Thyroid gland (tissue), 4 donors: Measurements from ENCODE around the gene COL27A1.

Experiments
- POLR2A ChIP-seq, 2 donors: fragments of 450-650 bp; IDR thresholded peaks; one replicate each; pipeline ENCODE4 v1.6.1; 2017; ENCODE audit warnings: antibody characterized with exemption in 2 of 2, mild to moderate bottlenecking in 2 of 2, moderate library complexity in 1 of 2
- TF ChIP-seq, protein P1 (sequence below), 6 experiments: fragments of 200-600 bp in 3 of 6; fragments of 450-650 bp in 3 of 6; sonication (generic) in 3 of 6; IDR thresholded peaks; one replicate each; pipeline ENCODE4 v1.5.1; 2016 to 2019; ENCODE audit warnings: antibody characterized with exemption in 6 of 6, mild to moderate bottlenecking in 2 of 6, inconsistent platforms in 1 of 6, moderate library complexity in 1 of 6

DNA sequence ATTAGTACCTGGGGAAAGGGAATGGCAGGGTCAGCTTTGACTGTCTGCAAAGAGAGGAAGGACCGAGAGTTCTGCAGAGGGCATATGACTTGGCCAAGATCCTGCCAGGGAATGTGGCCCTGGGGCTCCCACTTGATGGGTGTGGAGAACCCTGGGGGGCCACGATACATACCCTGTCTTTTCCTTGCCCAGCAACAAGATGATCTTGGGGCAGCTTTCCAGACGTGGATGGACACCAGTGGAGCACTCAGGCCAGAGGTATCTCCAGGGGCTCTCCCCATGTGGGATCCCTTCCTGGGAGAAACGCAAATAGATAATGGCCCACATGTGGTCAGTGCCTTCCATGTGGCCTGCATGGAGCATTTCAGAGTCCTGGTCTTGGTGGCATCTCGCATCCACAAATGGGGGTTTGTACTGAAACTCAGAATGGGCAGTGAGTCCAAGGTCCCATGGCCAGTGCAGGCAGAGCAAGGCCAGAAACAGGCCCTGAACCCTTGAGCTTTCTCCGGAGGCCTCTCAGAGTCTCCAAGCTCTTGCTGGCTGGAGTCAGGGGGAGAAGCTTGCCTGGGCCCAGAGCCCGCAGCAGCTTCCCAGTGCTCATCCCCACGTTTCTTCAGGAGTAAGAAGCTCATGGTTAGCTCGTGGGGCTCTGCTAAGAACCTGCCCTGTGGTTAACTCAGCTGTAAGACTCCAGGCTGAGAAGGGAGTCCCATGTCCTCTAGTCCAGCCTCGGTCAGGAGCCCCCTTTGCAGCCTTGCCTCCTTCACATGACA, 149.3 kb downstream of the COL27A1 start:
- TF ChIP-seq, protein P1, sequence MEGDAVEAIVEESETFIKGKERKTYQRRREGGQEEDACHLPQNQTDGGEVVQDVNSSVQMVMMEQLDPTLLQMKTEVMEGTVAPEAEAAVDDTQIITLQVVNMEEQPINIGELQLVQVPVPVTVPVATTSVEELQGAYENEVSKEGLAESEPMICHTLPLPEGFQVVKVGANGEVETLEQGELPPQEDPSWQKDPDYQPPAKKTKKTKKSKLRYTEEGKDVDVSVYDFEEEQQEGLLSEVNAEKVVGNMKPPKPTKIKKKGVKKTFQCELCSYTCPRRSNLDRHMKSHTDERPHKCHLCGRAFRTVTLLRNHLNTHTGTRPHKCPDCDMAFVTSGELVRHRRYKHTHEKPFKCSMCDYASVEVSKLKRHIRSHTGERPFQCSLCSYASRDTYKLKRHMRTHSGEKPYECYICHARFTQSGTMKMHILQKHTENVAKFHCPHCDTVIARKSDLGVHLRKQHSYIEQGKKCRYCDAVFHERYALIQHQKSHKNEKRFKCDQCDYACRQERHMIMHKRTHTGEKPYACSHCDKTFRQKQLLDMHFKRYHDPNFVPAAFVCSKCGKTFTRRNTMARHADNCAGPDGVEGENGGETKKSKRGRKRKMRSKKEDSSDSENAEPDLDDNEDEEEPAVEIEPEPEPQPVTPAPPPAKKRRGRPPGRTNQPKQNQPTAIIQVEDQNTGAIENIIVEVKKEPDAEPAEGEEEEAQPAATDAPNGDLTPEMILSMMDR (IDR thresholded peaks at IDR 0.05) = no peak
- TF ChIP-seq POLR2A (IDR thresholded peaks at IDR 0.05) = no peak
